Muscle of leg (tissue), 11 donors: ENCODE results near the gene PDZRN3. TPM values are rescaled to one million over a fixed set of nuclear protein-coding genes. Genes with fewer than 3 reads are reported as not detected.

Source experiments
- DNase-seq: peaks from one replicate; pipeline ENCODE4 v3.0.0; 2013
- H3K27ac ChIP-seq: one replicate; pipeline ENCODE4 v1.5.1; 2013; ENCODE audit warnings: mild to moderate bottlenecking, low read length, control low read depth
- H3K27me3 ChIP-seq: one replicate; pipeline ENCODE4 v1.6.1; 2013; ENCODE audit warnings: low read length; ENCODE audit not compliant: control insufficient read depth, insufficient read depth
- H3K36me3 ChIP-seq: one replicate; pipeline ENCODE4 v1.6.1; 2013; ENCODE audit warnings: low read length; ENCODE audit not compliant: control insufficient read depth, insufficient read depth
- H3K4me1 ChIP-seq: one replicate; pipeline ENCODE4 v1.6.1; 2013; ENCODE audit warnings: low read length; ENCODE audit not compliant: control insufficient read depth, insufficient read depth
- H3K4me3 ChIP-seq: one replicate; pipeline ENCODE4 v1.5.1; 2013; ENCODE audit warnings: low read length, control low read depth
- H3K9me3 ChIP-seq: replicated peaks from 2 replicates; pipeline ENCODE4 v1.6.1; 2013; ENCODE audit warnings: low read depth, low read length; ENCODE audit not compliant: control insufficient read depth
- WGBS: methylation state at CpG from one replicate; pipeline ENCODE4 v1.1.5; 2013; ENCODE audit warnings: missing lambda C conversion rate; ENCODE audit not compliant: insufficient coverage; 5-methylcytosine and 5-hydroxymethylcytosine counted together
- polyA plus RNA-seq, 8 donors: library from polyadenylated mRNA; unstranded; fragments of 120-200 nt; gene quantifications; one replicate each; pipeline versions ENCODE4 v1.2.1 to v1.2.3, GENCODE V29; 2013; ENCODE audit warnings: inconsistent platforms in 1 of 8, low replicate concordance in 1 of 8; ENCODE audit not compliant: insufficient read length in 8 of 8, insufficient read depth in 1 of 8
- total RNA-seq: library from RNA; stranded (reverse); fragments of 120-200 nt; gene quantifications from one replicate; pipeline ENCODE4 v1.2.4, GENCODE V29; 2013

PDZRN3 gene
- total and polyA plus RNA-seq, 9 donors: 57.1 to 96.4 (median 79.7) TPM

DNA sequence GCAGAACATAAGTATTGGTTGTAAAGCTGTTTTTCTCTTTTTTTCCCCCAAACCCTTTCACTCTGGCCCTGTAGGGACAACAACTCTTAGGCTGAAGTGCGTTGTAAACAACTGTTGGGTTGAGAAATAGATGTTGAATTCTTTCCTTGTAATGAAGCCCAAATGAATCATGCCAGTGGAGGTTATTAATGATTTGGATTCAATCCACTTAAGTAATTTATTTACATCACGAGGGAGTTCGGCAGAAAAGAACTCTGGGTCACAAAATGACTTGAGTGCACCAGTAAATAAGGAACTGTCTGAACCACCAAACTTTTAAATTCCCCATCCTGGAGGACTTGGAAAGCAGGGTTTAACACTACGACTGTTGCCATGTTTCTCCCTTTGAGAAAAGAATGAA lies 218.9 kb downstream of the PDZRN3 start:
- WGBS: no CpG with 5 or more reads among the region's 4 CpGs
- H3K27ac ChIP-seq: no peak overlapping the region
- no peaks in the 10 kb centered on the region for H3K27me3 ChIP-seq
- H3K36me3 ChIP-seq: peaks cover 22% of the 10 kb centered on the region
- no peaks in the 10 kb centered on the region for H3K9me3 ChIP-seq
- peaks cover 6% of the 10 kb centered on the region for H3K4me1 ChIP-seq
- DNase-seq: no peak
- H3K4me3 ChIP-seq: no peak overlapping the region

GRCh38 chr3:73405000-73405399 lies 219.7 kb downstream of the PDZRN3 start:
- Histone ChIP-seq H3K4me1 (peaks cover 6% of the 10 kb centered on the region), H3K27ac (no peak overlapping the region)
- WGBS: no CpG with 5 or more reads among the region's 4 CpGs

GRCh38 chr3:73404435-73404834 lies 220.3 kb downstream of the PDZRN3 start:
- 70% methylated on average over 1 of the region's 5 CpGs for WGBS
- Histone ChIP-seq H3K9me3 (no peaks in the 10 kb centered on the region), H3K4me3 (no peak overlapping the region), H3K4me1 (peaks cover 6% of the 10 kb centered on the region), H3K36me3 (peaks cover 24% of the 10 kb centered on the region), H3K27ac (no peak overlapping the region), H3K27me3 (no peaks in the 10 kb centered on the region)
- no peak for DNase-seq

More at GRCh38 chr3:73405000-73405399, 219.7 kb downstream of the PDZRN3 start:
- Histone ChIP-seq H3K27me3 (no peaks in the 10 kb centered on the region), H3K36me3 (peaks cover 22% of the 10 kb centered on the region), H3K4me3 (no peak overlapping the region), H3K9me3 (no peaks in the 10 kb centered on the region)
- DNase-seq: no peak

DNA sequence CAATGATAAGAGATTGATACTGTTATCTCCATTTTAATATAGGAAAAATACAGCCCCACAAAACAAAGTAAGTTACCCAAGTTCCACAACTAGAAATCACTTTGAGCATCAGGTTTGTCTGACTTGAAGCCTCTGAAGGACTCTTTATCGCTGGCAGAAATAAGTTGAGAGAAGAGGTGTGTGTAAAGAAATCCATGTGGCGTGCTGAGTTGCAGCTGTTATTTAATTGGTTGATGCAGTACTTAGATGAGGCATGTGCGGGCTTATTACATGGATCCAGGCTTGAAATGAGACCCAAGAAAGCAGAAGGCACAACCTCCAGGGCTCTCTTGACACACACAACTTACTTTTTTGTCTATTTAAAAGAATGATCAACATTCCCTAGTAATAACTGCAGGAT lies 221.3 kb downstream of the PDZRN3 start:
- Histone ChIP-seq H3K4me3 (no peak overlapping the region), H3K36me3 (peaks cover 28% of the 10 kb centered on the region), H3K4me1 (peaks cover 6% of the 10 kb centered on the region), H3K27ac (no peak overlapping the region), H3K27me3 (no peaks in the 10 kb centered on the region), H3K9me3 (no peaks in the 10 kb centered on the region)
- no CpG with 5 or more reads among the region's 3 CpGs for WGBS
- DNase-seq: no peak

DNA sequence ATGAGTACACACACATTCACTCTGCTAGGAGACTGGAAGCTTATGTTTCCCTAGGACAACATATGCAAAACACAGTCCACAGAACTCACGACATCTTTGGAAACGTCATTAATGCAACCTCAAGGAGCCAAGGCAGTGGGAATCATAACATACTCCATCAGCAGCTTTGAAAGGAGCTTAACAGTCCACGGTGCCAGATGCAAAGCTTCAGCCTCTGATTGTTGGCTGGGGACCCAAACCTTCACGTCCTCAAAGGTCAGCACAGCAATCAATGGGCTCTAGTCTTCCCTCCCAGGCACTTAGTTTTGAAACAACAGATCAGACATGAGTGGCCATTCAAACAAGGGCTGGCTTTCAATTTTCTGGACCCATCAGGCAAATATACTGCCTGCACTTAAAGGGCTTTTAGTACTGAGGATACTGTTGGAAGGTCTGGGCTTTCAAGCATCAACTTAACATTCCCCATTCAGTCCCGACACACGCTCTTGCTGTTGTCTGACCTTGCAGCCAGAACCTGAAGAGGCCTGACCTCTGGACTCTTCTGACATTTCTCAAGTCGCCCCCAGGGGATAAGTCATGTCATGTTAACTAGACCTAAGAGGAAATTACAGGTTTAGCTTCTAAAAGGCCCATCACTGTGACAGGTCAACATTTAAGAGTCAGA lies 223.0 kb downstream of the PDZRN3 start:
- Histone ChIP-seq H3K4me3 (no peak overlapping the region), H3K27ac (no peak overlapping the region), H3K36me3 (peaks cover 33% of the 10 kb centered on the region), H3K27me3 (no peaks in the 10 kb centered on the region), H3K4me1 (peaks cover 6% of the 10 kb centered on the region), H3K9me3 (no peaks in the 10 kb centered on the region)
- 31% methylated on average over 5 of the region's 7 CpGs for WGBS
- peak; percentile 53 for DNase-seq

DNA sequence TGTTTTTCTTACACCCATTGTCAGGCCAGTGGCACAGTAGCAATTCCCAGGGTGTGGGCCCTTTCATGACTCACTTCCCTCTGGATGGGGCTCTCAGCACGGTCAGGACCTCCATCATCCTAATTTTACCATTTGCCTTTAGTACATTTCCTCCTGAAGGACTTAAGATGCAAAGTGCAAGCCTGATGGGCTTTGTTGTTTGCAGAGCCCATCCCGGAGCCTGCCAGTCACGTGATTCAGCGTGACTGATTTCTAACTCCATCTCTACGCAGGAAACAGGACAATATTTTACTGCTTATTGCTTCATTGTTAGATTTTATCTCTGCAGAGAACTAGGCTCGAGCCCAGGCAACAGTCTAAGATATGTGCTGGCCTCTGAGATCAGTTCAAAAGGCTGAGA lies 223.7 kb downstream of the PDZRN3 start:
- DNase-seq: no peak
- Histone ChIP-seq H3K4me3 (no peak overlapping the region), H3K36me3 (peaks cover 36% of the 10 kb centered on the region), H3K4me1 (peaks cover 4% of the 10 kb centered on the region), H3K27ac (no peak overlapping the region), H3K27me3 (no peaks in the 10 kb centered on the region), H3K9me3 (no peaks in the 10 kb centered on the region)
- WGBS: 52% methylated on average over 5 of the region's 6 CpGs

GRCh38 chr3:73399666-73400253 lies 225.0 kb downstream of the PDZRN3 start:
- Histone ChIP-seq H3K9me3 (no peaks in the 10 kb centered on the region), H3K27ac (no peak overlapping the region), H3K36me3 (peaks cover 36% of the 10 kb centered on the region), H3K27me3 (no peaks in the 10 kb centered on the region), H3K4me1 (peaks cover 3% of the 10 kb centered on the region), H3K4me3 (no peak overlapping the region)
- WGBS: 100% methylated on average over 1 of the region's 3 CpGs
- no peak for DNase-seq

DNA sequence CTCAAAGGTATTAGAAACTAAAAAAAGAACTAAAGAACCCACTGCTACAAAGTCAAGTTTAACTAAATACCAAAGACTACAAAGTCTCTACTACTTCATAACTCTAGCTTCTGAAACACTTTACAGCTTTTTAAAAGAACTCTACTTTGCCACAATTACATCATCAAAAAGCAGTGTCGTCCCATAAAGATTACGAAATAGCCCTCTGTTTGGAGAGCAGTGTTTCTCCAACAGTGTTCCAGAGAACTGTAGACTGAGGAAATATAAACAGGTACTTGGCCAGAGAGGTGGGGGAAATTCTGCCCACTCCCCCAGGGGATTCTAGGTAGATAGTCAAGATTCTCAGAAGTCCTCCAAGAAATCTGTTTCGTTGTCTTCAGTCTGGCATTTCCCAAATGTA lies 225.6 kb downstream of the PDZRN3 start:
- no peak for DNase-seq
- Histone ChIP-seq H3K27ac (no peak overlapping the region), H3K9me3 (no peaks in the 10 kb centered on the region), H3K27me3 (no peaks in the 10 kb centered on the region), H3K36me3 (peaks cover 35% of the 10 kb centered on the region), H3K4me1 (peaks cover 3% of the 10 kb centered on the region), H3K4me3 (no peak overlapping the region)
- no CpG with 5 or more reads among the region's 3 CpGs for WGBS

DNA sequence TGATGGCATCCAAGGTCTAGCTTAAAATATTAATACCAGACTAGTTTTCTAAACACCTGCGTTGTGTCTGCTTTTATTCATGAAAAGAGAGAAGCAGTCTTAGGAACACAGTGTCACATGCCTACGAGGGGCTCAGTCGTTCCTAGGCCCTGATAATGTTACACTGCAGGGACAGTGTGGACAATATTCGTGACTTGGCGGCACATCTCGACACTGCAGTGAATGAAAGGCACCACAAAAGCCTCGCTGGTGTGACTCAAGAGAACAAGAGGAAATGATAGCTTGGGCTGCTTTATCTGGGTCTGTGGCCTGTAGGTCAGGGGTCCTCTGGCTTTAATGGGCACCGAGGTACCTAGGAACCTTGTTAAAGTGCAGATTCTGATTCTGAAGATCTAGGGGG lies 226.7 kb downstream of the PDZRN3 start:
- Histone ChIP-seq H3K4me3 (no peak overlapping the region), H3K4me1 (peaks cover 3% of the 10 kb centered on the region), H3K36me3 (peaks cover 31% of the 10 kb centered on the region), H3K27me3 (no peaks in the 10 kb centered on the region), H3K27ac (no peak overlapping the region), H3K9me3 (no peaks in the 10 kb centered on the region)
- 78% methylated on average over 7 of the region's 8 CpGs for WGBS
- no peak for DNase-seq

- H3K36me3 ChIP-seq: peaks cover 37% of the 10 kb centered on the region
- H3K9me3 ChIP-seq: no peaks in the 10 kb centered on the region
- DNase-seq: no peak
- H3K27me3 ChIP-seq: no peaks in the 10 kb centered on the region
- no peak overlapping the region for H3K4me3 ChIP-seq
- H3K27ac ChIP-seq: no peak overlapping the region
- H3K4me1 ChIP-seq: peaks cover 3% of the 10 kb centered on the region
- WGBS: 62% methylated on average over 2 of the region's 5 CpGs
Observed at GRCh38 chr3:73394240-73394639, 230.5 kb downstream of the PDZRN3 start.
